COLO668 (cell line): ENCODE measurements around the gene MEAF6.

Experiments used
- DNase-seq: peaks from one replicate; lab custom pipeline; 2025; ENCODE audit not compliant: unreplicated experiment; lab: John Stamatoyannopoulos, UW

Gene MEAF6

DNA sequence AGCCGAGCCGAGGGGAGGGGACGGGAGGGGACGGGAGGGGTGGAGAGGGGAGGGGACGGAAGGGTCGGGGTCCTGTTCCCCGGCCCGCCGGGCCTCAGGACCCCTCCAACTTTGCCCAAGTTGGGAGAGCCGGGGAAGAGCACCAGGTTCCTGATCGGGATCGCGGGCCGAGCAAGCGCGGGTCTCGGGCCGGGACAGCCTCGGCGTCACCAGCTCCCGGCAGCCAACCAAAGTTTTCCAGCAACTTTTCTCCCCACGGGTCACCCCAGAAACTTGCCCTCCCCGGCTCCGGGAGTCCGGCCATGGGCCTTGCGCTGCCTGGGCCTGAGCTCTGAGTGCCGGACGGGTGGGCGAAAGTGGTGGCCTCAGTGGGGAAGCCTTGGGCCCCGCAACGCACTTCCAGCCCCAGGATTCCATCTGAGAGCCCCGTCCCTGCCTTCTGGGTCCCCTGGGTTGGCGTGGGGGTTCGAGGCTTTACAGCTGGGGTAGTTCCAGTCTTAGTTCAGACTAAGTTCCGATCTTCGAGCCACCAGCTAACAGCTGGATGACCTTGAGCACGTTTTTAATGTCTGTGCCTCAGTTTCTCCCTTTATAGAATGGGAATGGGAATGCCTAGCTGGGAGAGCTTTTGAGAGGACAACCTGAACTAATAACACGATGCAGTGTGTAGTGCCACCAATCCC is 39.7 kb downstream of the MEAF6 start:
- DNase-seq = no peak

DNA sequence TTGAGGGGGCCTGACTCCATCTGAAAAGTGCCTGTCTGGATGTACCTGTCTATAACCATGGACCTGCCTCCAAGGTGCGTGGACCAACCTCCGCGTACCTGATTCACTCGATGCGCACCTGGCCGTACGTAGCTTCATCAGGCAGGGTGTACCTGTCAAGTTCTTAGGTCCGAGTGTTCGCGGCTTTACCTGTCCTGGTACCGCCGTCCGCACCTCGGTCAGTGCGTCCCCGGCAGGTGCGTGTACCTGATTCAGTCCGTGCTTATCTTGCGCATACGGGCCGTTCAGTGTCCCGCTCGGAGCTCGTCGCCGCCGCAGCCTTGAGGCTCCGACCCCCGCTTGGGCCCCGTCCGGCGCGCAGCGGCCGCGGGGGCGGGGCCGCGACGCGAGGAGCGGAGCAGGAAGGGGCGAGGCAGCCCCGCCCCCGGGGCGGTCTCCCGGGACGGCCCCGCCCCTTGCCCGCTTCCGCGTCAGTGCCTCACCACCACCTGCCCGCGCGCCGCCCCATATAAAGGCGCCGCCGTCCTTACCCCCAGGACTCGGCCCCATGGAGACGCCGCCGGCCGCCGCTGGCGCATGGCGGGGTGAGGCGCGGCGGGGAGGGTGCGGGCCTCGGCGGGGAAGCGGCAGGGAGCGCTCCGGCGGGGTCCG is 40.4 kb downstream of the MEAF6 start, which contains the start of gene ZC3H12A:
TSS of gene ZC3H12A (plus strand) at position 535 of the 651 bp plus-strand sequence. CDS start 917 bp downstream, outside the sequence.
- peak; percentile 99 for DNase-seq

DNA sequence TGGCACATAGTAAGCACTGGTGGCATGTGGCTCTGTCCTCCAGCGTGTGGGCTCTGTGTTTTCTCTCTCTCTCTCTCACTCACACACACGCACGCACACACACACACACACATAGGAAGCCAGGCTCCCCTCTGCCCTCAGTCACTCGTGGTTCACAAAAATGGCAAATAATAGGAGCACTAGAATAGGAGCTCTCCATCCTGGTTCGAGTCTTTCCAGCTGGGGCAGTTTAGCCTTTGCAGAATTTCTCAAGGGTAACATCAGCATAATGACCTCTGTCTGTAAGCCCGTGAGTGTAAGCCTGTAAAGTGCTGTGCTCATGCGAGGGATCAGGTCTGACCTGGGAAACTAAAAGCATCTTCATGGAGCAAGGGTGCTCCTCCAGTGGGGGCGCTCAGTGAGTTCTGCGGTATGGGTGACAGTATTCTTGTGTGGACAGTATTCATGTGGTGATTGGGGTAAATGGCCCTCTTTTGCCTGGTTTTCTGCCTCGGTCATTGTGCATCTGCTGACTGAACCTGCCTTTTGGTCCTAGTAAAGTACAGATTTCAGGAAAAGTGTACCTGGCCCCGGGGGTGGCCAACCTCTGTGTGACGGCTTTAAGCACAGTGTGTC is 41.0 kb downstream of the MEAF6 start:
- DNase-seq = peak; percentile 52

- no peak for DNase-seq
Observed at GRCh38 chr1:37472994-37473393, 41.6 kb downstream of the MEAF6 start.

DNA sequence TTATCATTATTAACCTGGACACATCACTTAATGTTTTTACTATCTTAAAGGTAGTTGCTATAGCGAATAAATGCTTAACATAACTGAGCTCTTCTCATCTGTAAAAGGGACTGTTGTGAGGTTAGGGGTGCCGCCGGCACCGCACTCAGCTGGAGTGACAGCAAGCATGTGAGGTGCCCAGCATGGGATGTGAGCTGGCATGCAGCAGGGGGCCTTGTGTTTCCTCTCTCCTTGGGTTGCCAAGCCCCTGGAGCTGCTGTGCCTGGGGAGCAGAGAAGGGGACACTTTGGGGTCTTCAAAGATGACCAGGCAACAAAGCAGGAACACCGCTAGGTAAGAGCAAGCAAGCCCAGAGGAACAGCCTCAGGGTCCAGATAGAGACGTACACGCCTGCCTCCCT is 42.3 kb downstream of the MEAF6 start:
- no peak for DNase-seq

- DNase-seq = peak; percentile 85
Observed at GRCh38 chr1:37471345-37472231, 43.0 kb downstream of the MEAF6 start.

- no peak for DNase-seq
Observed at GRCh38 chr1:37469386-37469785, 45.2 kb downstream of the MEAF6 start.

DNA sequence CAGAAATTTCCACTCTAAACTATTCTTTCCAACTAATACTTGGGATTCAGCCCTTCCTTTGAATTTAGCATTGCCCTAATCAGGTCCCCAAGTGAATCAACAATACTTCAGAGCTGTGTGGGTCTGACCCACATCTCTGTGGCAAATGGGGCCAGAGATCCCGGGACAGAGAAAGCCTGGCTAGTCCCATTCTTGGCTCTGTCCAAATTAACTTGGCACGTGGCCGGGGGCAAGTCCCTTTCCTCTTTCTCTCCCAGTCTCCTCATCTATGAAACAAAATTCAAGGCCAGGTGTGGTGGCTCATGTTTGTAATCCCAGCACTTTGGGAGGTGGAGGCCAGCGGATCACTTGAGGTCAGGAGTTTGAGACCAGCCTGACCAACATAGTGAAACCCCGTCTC is 46.5 kb downstream of the MEAF6 start:
- no peak for DNase-seq

GRCh38 chr1:37465593-37466517 is 48.7 kb downstream of the MEAF6 start:
- DNase-seq = no peak

- DNase-seq = no peak
Observed at GRCh38 chr1:37464443-37464842, 50.1 kb downstream of the MEAF6 start.

GRCh38 chr1:37461698-37462436 is 52.7 kb downstream of the MEAF6 start:
- no peak for DNase-seq

DNA sequence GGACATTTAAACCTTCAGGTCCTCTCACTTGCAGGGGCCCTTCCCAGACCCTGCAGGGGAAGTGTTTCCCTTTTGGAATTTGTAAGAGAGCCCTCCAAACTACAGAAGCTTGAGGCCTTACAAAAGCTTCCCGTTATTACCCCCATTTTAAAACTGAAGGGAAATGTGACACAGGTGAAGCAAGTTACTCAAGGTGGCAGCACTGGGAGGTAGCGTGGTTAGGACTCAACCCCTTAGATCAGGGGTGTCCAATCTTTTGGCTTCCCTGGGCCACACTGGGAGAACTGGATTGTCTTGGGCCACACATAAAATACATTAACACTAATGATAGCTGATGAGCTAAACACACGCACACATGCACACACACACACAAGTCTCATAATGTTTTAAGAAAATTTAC is 56.0 kb downstream of the MEAF6 start:
- no peak for DNase-seq

- no peak for DNase-seq
Observed at GRCh38 chr1:37456614-37457013, 58.0 kb downstream of the MEAF6 start.

GRCh38 chr1:37455516-37455915 is 59.0 kb downstream of the MEAF6 start:
- DNase-seq = no peak

GRCh38 chr1:37453647-37454046 is 60.9 kb downstream of the MEAF6 start:
- no peak for DNase-seq

DNA sequence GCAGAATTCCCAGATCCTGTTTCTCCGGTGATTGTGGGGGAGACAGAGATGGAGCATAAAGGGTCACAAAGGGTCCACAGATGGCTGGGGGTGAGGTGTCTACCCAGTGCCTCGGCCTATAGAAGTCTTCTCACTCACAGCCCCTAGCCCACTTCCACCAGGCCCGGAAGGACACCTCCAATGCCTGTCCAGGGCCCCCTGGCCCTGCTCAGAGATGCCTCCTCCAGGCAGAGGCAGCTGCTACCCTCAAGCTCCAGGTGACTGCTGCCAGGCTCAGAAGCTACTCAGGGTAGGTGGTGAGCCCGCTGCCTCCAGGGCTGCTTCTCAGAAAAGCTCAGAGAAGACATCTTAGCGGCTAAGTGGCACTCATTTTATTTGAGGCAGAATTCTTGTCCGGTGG is 62.1 kb downstream of the MEAF6 start:
- DNase-seq = no peak

DNA sequence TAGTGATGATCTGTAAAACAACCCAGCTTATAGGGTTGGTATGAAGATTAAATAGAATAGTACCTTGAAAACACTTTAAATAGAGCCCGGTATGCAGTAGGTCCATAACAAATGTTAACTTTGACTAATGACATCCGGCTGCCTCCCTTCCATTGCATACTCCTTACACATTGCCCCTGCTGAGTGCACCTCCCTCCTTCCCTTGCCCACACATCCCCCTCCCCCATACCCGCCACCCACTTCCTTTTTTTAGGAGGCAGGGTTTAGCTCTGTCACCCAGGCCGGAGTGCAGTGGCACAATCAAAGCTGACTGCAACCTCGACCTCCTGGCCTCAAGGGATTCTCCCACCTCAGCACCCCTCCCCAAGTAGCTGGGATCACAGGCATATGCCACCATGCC is 64.6 kb downstream of the MEAF6 start:
- DNase-seq = no peak

DNA sequence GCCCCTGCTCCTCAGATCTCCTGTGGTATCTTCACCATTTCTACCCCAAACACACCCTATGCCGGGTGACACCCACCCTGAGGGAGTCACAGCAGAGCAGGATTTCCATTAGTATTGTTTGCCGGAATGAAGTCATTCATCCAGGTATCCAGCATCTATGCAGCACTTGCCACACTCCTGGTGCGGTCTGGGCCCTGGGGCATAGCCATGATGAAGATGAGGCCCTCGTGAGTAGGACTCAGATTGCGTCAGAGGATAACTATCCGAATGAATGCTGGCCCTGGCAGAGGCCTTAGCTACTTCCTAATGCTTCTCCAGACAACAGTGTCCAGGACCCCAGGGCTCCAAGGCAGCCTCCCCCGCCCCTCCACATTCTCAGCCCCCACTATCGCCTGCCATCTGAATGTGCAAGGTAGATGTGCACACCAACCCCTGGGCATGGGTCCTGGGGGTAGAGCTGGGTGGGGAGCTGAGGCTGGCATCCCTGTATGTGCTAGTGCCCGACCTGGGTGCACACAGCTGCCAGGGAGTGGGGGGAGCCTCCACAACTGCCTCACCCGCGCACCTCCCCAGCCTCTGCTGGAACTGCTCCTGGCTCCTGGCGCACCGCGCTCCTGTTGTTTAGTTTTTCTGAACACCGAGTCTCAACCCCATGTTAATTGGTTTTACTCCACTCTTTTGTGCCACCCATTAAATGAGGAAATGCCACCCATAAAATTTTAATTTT is 65.7 kb downstream of the MEAF6 start:
- DNase-seq = no peak

DNA sequence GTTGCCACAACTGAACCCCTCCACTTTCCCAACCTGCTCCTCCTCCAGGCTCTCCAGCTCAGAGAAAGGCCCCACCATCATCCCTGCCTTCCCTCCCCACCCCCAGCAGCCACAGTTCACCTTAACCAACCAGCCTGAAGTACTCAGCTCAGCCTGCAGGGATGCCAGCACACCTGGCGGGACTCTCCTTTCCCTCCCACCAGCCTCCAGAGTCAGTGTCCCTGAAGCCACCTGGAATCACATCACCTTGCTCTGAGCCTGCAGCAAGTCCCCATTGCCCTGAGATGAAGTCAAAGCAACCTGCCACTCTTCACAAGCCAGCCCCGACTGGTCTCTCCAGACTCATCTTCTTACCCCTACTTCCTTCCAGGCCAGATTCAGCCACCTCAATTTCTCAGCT is 66.4 kb downstream of the MEAF6 start:
- DNase-seq = peak; percentile 34
